H1 (cell line): ENCODE measurements around the gene CAMKK2. TPM values are rescaled to one million over a fixed set of nuclear protein-coding genes. Genes with fewer than 3 reads are reported as not detected.

Source experiments
- CTCF ChIA-PET: fragments of 300-600 bp; sonication (Branson Sonifier 250); formaldehyde crosslinking; loops from one replicate; lab custom pipeline; 2021; ENCODE audit not compliant: partially characterized antibody; lab: Charles Lee
- POLR2A ChIA-PET: fragments of 300-600 bp; sonication (Branson Sonifier 250); formaldehyde crosslinking; loops from one replicate; lab custom pipeline; 2021; ENCODE audit warnings: inconsistent platforms; ENCODE audit not compliant: partially characterized antibody; lab: Charles Lee
- DNase-seq, 2 experiments: peaks; one replicate each; pipeline versions ENCODE4 v3.0.0 to v3.0.0-alpha.2; 2010 to 2022; ENCODE audit warnings: low spot score in 2 of 2, low read depth in 1 of 2, mixed read lengths in 1 of 2
- FAIRE-seq: peaks from 2 replicates; lab custom pipeline; 2011; peaks lifted over from hg19 to GRCh38; lab: Jason Lieb, UNC
- H2AFZ ChIP-seq: 2 replicates; pipeline ENCODE4 v1.8.1; 2012; ENCODE audit warnings: low read length, inconsistent platforms
- H2AK5ac ChIP-seq: 2 replicates; pipeline ENCODE4 v1.6.1; 2013; ENCODE audit warnings: low read depth, low read length
- H2BK120ac ChIP-seq: replicated peaks from 2 replicates; pipeline ENCODE3; 2013; ENCODE audit warnings: low read depth, low read length, inconsistent platforms
- H2BK12ac ChIP-seq: 2 replicates; pipeline ENCODE4 v1.6.1; 2013; ENCODE audit warnings: low read depth, low read length
- H2BK15ac ChIP-seq: 2 replicates; pipeline ENCODE4 v1.6.1; 2013; ENCODE audit warnings: low read length
- H2BK20ac ChIP-seq: 2 replicates; pipeline ENCODE4 v1.6.1; 2013; ENCODE audit warnings: low read length
- H2BK5ac ChIP-seq: 2 replicates; pipeline ENCODE4 v1.6.1; 2013; ENCODE audit warnings: low read depth, low read length
- H3K14ac ChIP-seq: 2 replicates; pipeline ENCODE4 v1.6.1; 2013; ENCODE audit warnings: inconsistent platforms; ENCODE audit not compliant: insufficient read length
- H3K18ac ChIP-seq: 2 replicates; pipeline ENCODE4 v1.6.1; 2013; ENCODE audit warnings: low read length; ENCODE audit errors: extremely low read depth
- H3K23ac ChIP-seq: 2 replicates; pipeline ENCODE4 v1.6.1; 2013; ENCODE audit warnings: inconsistent platforms; ENCODE audit not compliant: insufficient read length
- H3K23me2 ChIP-seq: 2 replicates; pipeline ENCODE4 v1.6.1; 2013; ENCODE audit warnings: low read depth, low read length
- H3K27ac ChIP-seq: 2 replicates; pipeline ENCODE4 v1.6.1; 2011; ENCODE audit warnings: low read depth, low read length, inconsistent platforms
- H3K27me3 ChIP-seq, 4 experiments: replicated peaks in 1 of 4; 1 replicate in 1 of 4; 2 replicates in 3 of 4; pipeline versions ENCODE4 v1.6.1 to v1.8.1; 2011 to 2013; ENCODE audit warnings: low read length in 3 of 4, mild to moderate bottlenecking in 3 of 4, inconsistent platforms in 2 of 4, mixed read lengths in 2 of 4, moderate library complexity in 1 of 4; ENCODE audit not compliant: control insufficient read depth in 3 of 4, insufficient read depth in 3 of 4; ENCODE audit errors: extremely low read depth in 1 of 4
- H3K36me3 ChIP-seq, 4 experiments: 2 replicates each; pipeline versions ENCODE4 v1.6.1 to v1.8.1; 2011 to 2013; ENCODE audit warnings: mild to moderate bottlenecking in 4 of 4, low read length in 3 of 4, moderate library complexity in 2 of 4, control low read depth in 1 of 4, inconsistent platforms in 1 of 4; ENCODE audit not compliant: insufficient read depth in 4 of 4, control insufficient read depth in 2 of 4
- H3K4ac ChIP-seq: replicated peaks from 2 replicates; pipeline ENCODE3; 2013; ENCODE audit warnings: low read length, low read depth, mixed read lengths, inconsistent platforms; ENCODE audit not compliant: insufficient read length
- H3K4me1 ChIP-seq, 4 experiments: replicated peaks in 1 of 4; 1 replicate in 1 of 4; 2 replicates in 3 of 4; pipeline versions ENCODE4 v1.6.1 to v1.8.1; 2011 to 2013; ENCODE audit warnings: low read length in 3 of 4, inconsistent platforms in 2 of 4, mixed read lengths in 1 of 4; ENCODE audit not compliant: insufficient read depth in 4 of 4, control insufficient read depth in 3 of 4
- H3K4me2 ChIP-seq, 2 experiments: 2 replicates each; pipeline versions ENCODE4 v1.6.1 to v1.8.1; 2011 to 2013; ENCODE audit warnings: low read depth in 2 of 2, low read length in 2 of 2, control low read depth in 1 of 2, inconsistent platforms in 1 of 2, mild to moderate bottlenecking in 1 of 2; ENCODE audit not compliant: insufficient read depth in 1 of 2
- H3K4me3 ChIP-seq, 4 experiments: fragments of 200-600, 300-600 bp in 1 of 4; sonication (generic), shearing (Covaris generic), sonication (Bioruptor Twin) in 1 of 4; 2 replicates each; pipeline versions ENCODE4 v1.5.1 to v1.8.1; 2011 to 2016; ENCODE audit warnings: low read length in 4 of 4, low read depth in 3 of 4, control low read depth in 2 of 4, inconsistent platforms in 2 of 4, mild to moderate bottlenecking in 2 of 4, mixed read lengths in 1 of 4, moderate library complexity in 1 of 4; ENCODE audit not compliant: insufficient read depth in 2 of 4; ENCODE audit errors: extremely low read depth in 1 of 4
- H3K56ac ChIP-seq: replicated peaks from 2 replicates; pipeline ENCODE3; 2013; ENCODE audit warnings: low read depth, mild to moderate bottlenecking, mixed read lengths, low read length, inconsistent platforms; ENCODE audit not compliant: insufficient read length
- H3K79me1 ChIP-seq: 2 replicates; pipeline ENCODE4 v1.6.1; 2013; ENCODE audit warnings: low read depth, low read length, control low read depth
- H3K79me2 ChIP-seq, 2 experiments: 2 replicates each; pipeline versions ENCODE4 v1.6.1 to v1.8.1; 2012 to 2013; ENCODE audit warnings: low read length in 2 of 2, mild to moderate bottlenecking in 2 of 2, inconsistent platforms in 1 of 2; ENCODE audit not compliant: insufficient read depth in 2 of 2, control insufficient read depth in 1 of 2
- H3K9ac ChIP-seq, 4 experiments: replicated peaks in 1 of 4; 1 replicate in 1 of 4; 2 replicates in 3 of 4; pipeline versions ENCODE4 v1.6.1 to v1.8.1; 2011 to 2013; ENCODE audit warnings: low read depth in 3 of 4, low read length in 3 of 4, control low read depth in 2 of 4, mild to moderate bottlenecking in 2 of 4, moderate library complexity in 2 of 4, inconsistent platforms in 1 of 4; ENCODE audit errors: extremely low read depth in 1 of 4
- H3K9me3 ChIP-seq, 2 experiments: 2 replicates each; pipeline versions ENCODE4 v1.6.1 to v1.8.1; 2012 to 2013; ENCODE audit warnings: mild to moderate bottlenecking in 2 of 2, moderate library complexity in 2 of 2, control low read depth in 1 of 2, inconsistent platforms in 1 of 2, low read depth in 1 of 2, low read length in 1 of 2, mixed read lengths in 1 of 2; ENCODE audit not compliant: insufficient read depth in 2 of 2
- H4K20me1 ChIP-seq, 2 experiments: replicated peaks in 1 of 2; 2 replicates each; pipeline versions ENCODE3 to v1.8.1; 2011 to 2013; ENCODE audit warnings: inconsistent platforms in 2 of 2, low read length in 2 of 2, mild to moderate bottlenecking in 1 of 2; ENCODE audit not compliant: insufficient read depth in 2 of 2, control insufficient read depth in 1 of 2
- H4K5ac ChIP-seq: 2 replicates; pipeline ENCODE4 v1.6.1; 2013; ENCODE audit warnings: low read length, low read depth, mixed read lengths, inconsistent platforms; ENCODE audit not compliant: insufficient read length
- H4K8ac ChIP-seq: 2 replicates; pipeline ENCODE4 v1.8.0; 2013; ENCODE audit warnings: mild to moderate bottlenecking, moderate library complexity, low read length, inconsistent platforms; ENCODE audit not compliant: insufficient read depth; ENCODE audit errors: extremely low read depth
- H4K91ac ChIP-seq: replicated peaks from 2 replicates; pipeline ENCODE3; 2013; ENCODE audit warnings: low read length, mixed read lengths, inconsistent platforms; ENCODE audit not compliant: insufficient read length
- ATF2 ChIP-seq: IDR thresholded peaks from 2 replicates; pipeline ENCODE4 v1.6.1; 2012; ENCODE audit warnings: low read length, inconsistent platforms
- BRCA1 ChIP-seq: IDR thresholded peaks from 2 replicates; pipeline ENCODE4 v1.6.1; 2012; ENCODE audit warnings: low read depth, low read length, improper control_type of control experiment
- CHD2 ChIP-seq: IDR thresholded peaks from 2 replicates; pipeline ENCODE4 v1.6.1; 2012; ENCODE audit warnings: low read length, improper control_type of control experiment
- CREB1 ChIP-seq: IDR thresholded peaks from 2 replicates; pipeline ENCODE4 v1.6.1; 2012; ENCODE audit warnings: inconsistent platforms
- E2F6 ChIP-seq: IDR thresholded peaks from 2 replicates; pipeline ENCODE4 v1.6.1; 2012; ENCODE audit warnings: inconsistent platforms
- KDM1A ChIP-seq: fragments of 200-600, 300-600 bp; sonication (generic); IDR thresholded peaks from 2 replicates; pipeline ENCODE4 v1.7.1; 2016; ENCODE audit warnings: mild to moderate bottlenecking, low read length, borderline replicate concordance
- NANOG ChIP-seq: IDR thresholded peaks from 2 replicates; pipeline ENCODE4 v1.6.1; 2011; ENCODE audit warnings: low read length, low read depth, mild to moderate bottlenecking, inconsistent platforms; ENCODE audit not compliant: insufficient read depth, poor library complexity, severe bottlenecking
- PHF8 ChIP-seq: fragments of 200-600 bp; sonication (generic); conservative IDR thresholded peaks from 2 replicates; pipeline ENCODE4 v1.7.1; 2012; ENCODE audit warnings: low read depth, mild to moderate bottlenecking, inconsistent platforms, low read length, moderate library complexity
- RXRA ChIP-seq: IDR thresholded peaks from 2 replicates; pipeline ENCODE4 v1.6.1; 2011; ENCODE audit warnings: low read depth, mild to moderate bottlenecking, low read length, moderate library complexity; ENCODE audit not compliant: insufficient read depth
- SP1 ChIP-seq: IDR thresholded peaks from 2 replicates; pipeline ENCODE4 v1.6.1; 2011; ENCODE audit warnings: low read depth, low read length
- SP4 ChIP-seq: IDR thresholded peaks from 2 replicates; pipeline ENCODE4 v1.6.1; 2012; ENCODE audit warnings: low read length, inconsistent platforms
- SRF ChIP-seq: IDR thresholded peaks from 2 replicates; pipeline ENCODE4 v1.6.1; 2011; ENCODE audit warnings: mild to moderate bottlenecking, low read depth, low read length, moderate library complexity
- ZNF274 ChIP-seq: IDR thresholded peaks from 2 replicates; pipeline ENCODE4 v1.7.0; 2012; ENCODE audit warnings: low read length, borderline replicate concordance; ENCODE audit errors: extremely low read depth
- WGBS, 2 experiments: shearing (Covaris generic) in 1 of 2; methylation state at CpG; one replicate each; pipeline versions ENCODE4 v1.1.6 to v1.1.7; 2013 to 2015; ENCODE audit warnings: low lambda C conversion rate in 2 of 2, mixed read lengths in 2 of 2, inconsistent platforms in 1 of 2, low coverage in 1 of 2, missing lambda C conversion rate in 1 of 2; ENCODE audit not compliant: insufficient replicate concordance in 2 of 2, insufficient coverage in 1 of 2, insufficient read length in 1 of 2; ENCODE audit errors: extremely low coverage in 1 of 2, missing lambda C conversion rate in 1 of 2; 5-methylcytosine and 5-hydroxymethylcytosine counted together
- polyA plus RNA-seq, 7 experiments: library from polyadenylated mRNA; depleted of rRNA in 3 of 7; stranded (reverse) in 5 of 7; unstranded in 2 of 7; fragments of >200 nt in 5 of 7; fragments of 200-250 nt in 2 of 7; gene quantifications; 1 replicate in 5 of 7; 2 replicates in 1 of 7; 4 replicates in 1 of 7; pipeline versions ENCODE4 v1.2.1 to v1.2.3, GENCODE V29; 2011 to 2013; ENCODE audit warnings: missing spikeins in 2 of 7, mixed read lengths in 2 of 7
- total RNA-seq: library from RNA; stranded (reverse); fragmentation: NEBNext Ultra II Directional; extraction: Animal tissue kit (Norgen Biotek cat#: 25700); gene quantifications from 2 replicates; pipeline ENCODE4 v1.2.1, GENCODE V29; 2021

Gene CAMKK2
- total and polyA plus RNA-seq, 2 of the 8 experiments (the other 6 are each of a cell fraction or from before 2014, with no cell fraction given), result 29.6 to 30.6 TPM

- H4K8ac ChIP-seq, result no peak overlapping the region
- FAIRE-seq, result no peak
- H3K27me3 ChIP-seq, result no peaks in the 10 kb centered on the region
- H3K23me2 ChIP-seq, result no peaks in the 10 kb centered on the region
- H3K4me3 ChIP-seq, result no peak overlapping the region
- no peak overlapping the region for H3K27ac ChIP-seq
- H2AFZ ChIP-seq, result no peak overlapping the region
- no peak overlapping the region for H2BK5ac ChIP-seq
- H2BK20ac ChIP-seq, result no peak overlapping the region
- no peaks in the 10 kb centered on the region for H3K79me2 ChIP-seq
- ChIA-PET CTCF (interaction anchor here (0.6 to 3.5 kb wide), 16 partner anchors 8 to 646 kb away, joined by 3 to 24 read pairs (median 3); no protein-coding TSS in a partner anchor), POLR2A (interaction anchor here (0.7 to 1.1 kb wide), 4 partner anchors 9 to 595 kb away, joined by 3 read pairs; no protein-coding TSS in a partner anchor)
- no peak overlapping the region for H2AK5ac ChIP-seq
- no peak for DNase-seq
- no peak overlapping the region for H3K56ac ChIP-seq
- 93% methylated on average over 11 of the region's 12 CpGs; no CpG with 5 or more reads in 1 of the 2 experiments for WGBS, 2 experiments
- H4K91ac ChIP-seq, result no peak overlapping the region
- H3K18ac ChIP-seq, result no peak overlapping the region
- H3K9me3 ChIP-seq, result no peaks in the 10 kb centered on the region
- H3K23ac ChIP-seq, result no peak overlapping the region
- H2BK12ac ChIP-seq, result no peak overlapping the region
- no peaks in the 10 kb centered on the region for H3K36me3 ChIP-seq
- H2BK120ac ChIP-seq, result no peak overlapping the region
- H3K4ac ChIP-seq, result no peak overlapping the region
- no peaks in the 10 kb centered on the region for H3K4me1 ChIP-seq
- no peak overlapping the region for H2BK15ac ChIP-seq
- H4K5ac ChIP-seq, result no peak overlapping the region
- no peaks in the 10 kb centered on the region for H3K79me1 ChIP-seq
- no peak overlapping the region for H3K9ac ChIP-seq
- no peak overlapping the region for H3K4me2 ChIP-seq
- H4K20me1 ChIP-seq, result no peaks in the 10 kb centered on the region
- H3K14ac ChIP-seq, result no peak overlapping the region
- TF ChIP-seq ATF2, result no peak
- no peak for TF ChIP-seq BRCA1
- TF ChIP-seq SRF, result no peak
- no peak for TF ChIP-seq NANOG
- no peak for TF ChIP-seq CHD2
- no peak for TF ChIP-seq CREB1
- TF ChIP-seq PHF8, result no peak
- TF ChIP-seq SP4, result no peak
- no peak for TF ChIP-seq E2F6
- TF ChIP-seq KDM1A, result no peak
- no peak for TF ChIP-seq ZNF274
- no peak for TF ChIP-seq SP1
- no peak for TF ChIP-seq RXRA
Measured at GRCh38 chr12:121230538-121230907, 66.0 kb downstream of the CAMKK2 start.
